ENCODE results near the gene FANCL.

FANCL gene

GRCh38 chr2:58207189-58207588 is 33.9 kb downstream of the FANCL start:
- CTCF ChIA-PET = no interaction called here
- DNase-seq (ENCODE audit: extremely low spot score) = no peak
- POLR2A ChIA-PET = no interaction called here
- no peak for TF ChIP-seq TARDBP (IDR thresholded peaks at IDR 0.05)

GRCh38 chr2:58206785-58207184 is 34.3 kb downstream of the FANCL start:
- no peak for DNase-seq (ENCODE audit: extremely low spot score)
- ChIA-PET POLR2A (no interaction called here), CTCF (no interaction called here)
- TF ChIP-seq L3MBTL2 (conservative IDR thresholded peaks at IDR 0.05) = no peak
- no peak for TF ChIP-seq NFRKB (IDR thresholded peaks at IDR 0.05)
- no peak for TF ChIP-seq FOXA1 (IDR thresholded peaks at IDR 0.05)
- TF ChIP-seq ELF4 (IDR thresholded peaks at IDR 0.05) = no peak
- no peak for TF ChIP-seq ZNF384 (IDR thresholded peaks at IDR 0.05)
- TF ChIP-seq FOXK2 (IDR thresholded peaks at IDR 0.05) = no peak
- no peak for TF ChIP-seq SP1 (IDR thresholded peaks at IDR 0.05)
- no peak for TF ChIP-seq FOXM1 (IDR thresholded peaks at IDR 0.05; ENCODE audit: borderline replicate concordance)
- TF ChIP-seq LEF1 (IDR thresholded peaks at IDR 0.05; ENCODE audit: borderline replicate concordance) = no peak
- TF ChIP-seq BHLHE40 (IDR thresholded peaks at IDR 0.05; ENCODE audit: borderline replicate concordance) = no peak
- TF ChIP-seq SUZ12 (IDR thresholded peaks at IDR 0.05) = no peak
- no peak for TF ChIP-seq PKNOX1 (IDR thresholded peaks at IDR 0.05)
- no peak for TF ChIP-seq TARDBP (IDR thresholded peaks at IDR 0.05)
- TF ChIP-seq HDGF (IDR thresholded peaks at IDR 0.05; ENCODE audit: borderline replicate concordance) = no peak
- TF ChIP-seq ARNT (IDR thresholded peaks at IDR 0.05) = no peak
- no peak for TF ChIP-seq CTBP1 (IDR thresholded peaks at IDR 0.05; ENCODE audit: borderline replicate concordance)

GRCh38 chr2:58204195-58204959 is 36.7 kb downstream of the FANCL start:
- ChIA-PET POLR2A (no interaction called here), CTCF (interaction anchor here (0.6 kb wide), 1 partner anchor 318 kb away, joined by 4 read pairs; no protein-coding TSS in a partner anchor)
- TF ChIP-seq FOXA1 (IDR thresholded peaks at IDR 0.05) (no peak), CTBP1 (IDR thresholded peaks at IDR 0.05; ENCODE audit: borderline replicate concordance) (0 out of 2 replicates have a peak, but pooled peaks have one; percentile 51), PKNOX1 (IDR thresholded peaks at IDR 0.05) (peak; percentile 91), ZNF384 (IDR thresholded peaks at IDR 0.05) (no peak), ELF4 (IDR thresholded peaks at IDR 0.05) (no peak), SP1 (IDR thresholded peaks at IDR 0.05) (no peak)
- peak; percentile 9 for DNase-seq (ENCODE audit: extremely low spot score)

- ChIA-PET POLR2A (no interaction called here), CTCF (no interaction called here)
- no peak for DNase-seq (ENCODE audit: extremely low spot score)
- no peak for TF ChIP-seq CTBP1 (IDR thresholded peaks at IDR 0.05; ENCODE audit: borderline replicate concordance)
- TF ChIP-seq FOXM1 (IDR thresholded peaks at IDR 0.05; ENCODE audit: borderline replicate concordance) = no peak
- TF ChIP-seq ZNF384 (IDR thresholded peaks at IDR 0.05) = no peak
- TF ChIP-seq FOXK2 (IDR thresholded peaks at IDR 0.05) = no peak
- TF ChIP-seq LEF1 (IDR thresholded peaks at IDR 0.05; ENCODE audit: borderline replicate concordance) = no peak
- no peak for TF ChIP-seq NFRKB (IDR thresholded peaks at IDR 0.05)
- TF ChIP-seq ARNT (IDR thresholded peaks at IDR 0.05) = no peak
- TF ChIP-seq FOXA1 (IDR thresholded peaks at IDR 0.05) = no peak
Observed at GRCh38 chr2:58203018-58203417, 38.1 kb downstream of the FANCL start.

GRCh38 chr2:58202404-58202803 is 38.7 kb downstream of the FANCL start:
- POLR2A ChIA-PET = no interaction called here
- no peak for TF ChIP-seq CTBP1 (IDR thresholded peaks at IDR 0.05; ENCODE audit: borderline replicate concordance)
- no peak for TF ChIP-seq ZNF384 (IDR thresholded peaks at IDR 0.05)
- TF ChIP-seq BHLHE40 (IDR thresholded peaks at IDR 0.05; ENCODE audit: borderline replicate concordance) = no peak
- TF ChIP-seq NFRKB (IDR thresholded peaks at IDR 0.05) = no peak
- TF ChIP-seq SUZ12 (IDR thresholded peaks at IDR 0.05) = no peak
- TF ChIP-seq FOXA1 (IDR thresholded peaks at IDR 0.05) = no peak
- TF ChIP-seq ELF4 (IDR thresholded peaks at IDR 0.05) = no peak
- no peak for TF ChIP-seq TARDBP (IDR thresholded peaks at IDR 0.05)
- TF ChIP-seq PKNOX1 (IDR thresholded peaks at IDR 0.05) = no peak
- no peak for TF ChIP-seq FOXK2 (IDR thresholded peaks at IDR 0.05)
- no peak for TF ChIP-seq LEF1 (IDR thresholded peaks at IDR 0.05; ENCODE audit: borderline replicate concordance)
- no peak for TF ChIP-seq FOXM1 (IDR thresholded peaks at IDR 0.05; ENCODE audit: borderline replicate concordance)
- TF ChIP-seq L3MBTL2 (conservative IDR thresholded peaks at IDR 0.05) = no peak
- no peak for TF ChIP-seq SP1 (IDR thresholded peaks at IDR 0.05)
- TF ChIP-seq HDGF (IDR thresholded peaks at IDR 0.05; ENCODE audit: borderline replicate concordance) = no peak
- no peak for TF ChIP-seq ARNT (IDR thresholded peaks at IDR 0.05)
- CTCF ChIA-PET = no interaction called here
- no peak for DNase-seq (ENCODE audit: extremely low spot score)

GRCh38 chr2:58197894-58198293 is 43.2 kb downstream of the FANCL start:
- no peak for DNase-seq (ENCODE audit: extremely low spot score)
- CTCF ChIA-PET = no interaction called here
- POLR2A ChIA-PET = no interaction called here
- TF ChIP-seq CTBP1 (IDR thresholded peaks at IDR 0.05; ENCODE audit: borderline replicate concordance) (no peak), PKNOX1 (IDR thresholded peaks at IDR 0.05) (no peak), ARNT (IDR thresholded peaks at IDR 0.05) (no peak), FOXA1 (IDR thresholded peaks at IDR 0.05) (no peak), FOXK2 (IDR thresholded peaks at IDR 0.05) (no peak), SP1 (IDR thresholded peaks at IDR 0.05) (no peak)
